Fibroblast of mammary gland (primary cell): ENCODE results near the gene NCK1.

Source experiments
- DNase-seq: peaks from one replicate; pipeline ENCODE4 v3.0.0-alpha.2; 2010; ENCODE audit warnings: low read depth
- H3K4me3 ChIP-seq: 2 replicates; pipeline ENCODE4 v1.5.1; 2011; ENCODE audit warnings: low read depth, mild to moderate bottlenecking, low read length, moderate library complexity; ENCODE audit not compliant: control insufficient read depth
- CTCF ChIP-seq: conservative IDR thresholded peaks from 2 replicates; pipeline ENCODE4 v1.5.1; 2011; ENCODE audit warnings: low read depth, low read length, inconsistent platforms; ENCODE audit not compliant: control insufficient read depth, insufficient read depth

The NCK1 gene

DNA sequence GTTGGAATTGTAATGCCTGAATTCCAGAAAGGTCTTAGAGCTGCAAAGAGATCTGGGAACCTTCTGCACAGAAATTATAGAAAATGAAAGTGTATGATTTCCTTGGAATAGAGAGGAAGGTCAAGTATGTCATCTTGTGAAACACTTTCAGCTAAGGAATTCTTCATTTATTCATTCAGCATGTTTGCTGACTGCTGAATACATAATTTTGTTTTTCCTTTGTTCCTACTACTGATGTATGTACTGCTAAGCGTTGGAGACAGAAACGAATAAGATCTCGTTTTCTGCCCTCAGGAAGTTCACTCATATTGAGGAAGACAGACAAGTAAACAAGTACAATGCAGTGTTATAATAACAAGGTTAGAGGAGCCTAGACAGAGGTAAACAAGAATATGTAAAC is 81.4 kb downstream of the NCK1 start:
- DNase-seq: peak; percentile 11
- H3K4me3 ChIP-seq: no peak overlapping the region
- no peak for TF ChIP-seq CTCF

DNA sequence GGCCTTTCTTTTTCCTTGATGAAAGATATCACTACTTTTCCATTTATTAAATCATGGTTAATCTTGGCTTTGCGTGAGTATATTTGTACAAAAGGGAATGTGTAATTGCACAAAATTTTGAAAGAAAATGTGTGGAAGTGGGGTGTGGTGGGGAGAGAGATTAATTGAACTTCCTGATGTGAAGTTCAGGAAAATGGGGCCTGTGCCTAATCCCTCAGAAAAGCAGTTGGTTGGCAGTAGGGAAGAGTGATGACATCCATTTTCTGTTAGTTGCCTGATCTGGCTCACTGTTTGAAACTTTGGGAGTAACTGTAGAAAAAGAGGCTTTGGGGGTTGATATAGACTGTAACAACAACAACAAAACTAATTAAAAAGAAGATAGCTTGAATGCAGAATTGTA is 85.0 kb downstream of the NCK1 start:
- no peak for DNase-seq
- no peak for TF ChIP-seq CTCF

GRCh38 chr3:136947477-136947876 is 85.5 kb downstream of the NCK1 start:
- TF ChIP-seq CTCF: no peak
- no peak for DNase-seq
- H3K4me3 ChIP-seq: no peak overlapping the region

More for the DNA sequence above, 85.0 kb downstream of the NCK1 start:
- no peak overlapping the region for H3K4me3 ChIP-seq

DNA sequence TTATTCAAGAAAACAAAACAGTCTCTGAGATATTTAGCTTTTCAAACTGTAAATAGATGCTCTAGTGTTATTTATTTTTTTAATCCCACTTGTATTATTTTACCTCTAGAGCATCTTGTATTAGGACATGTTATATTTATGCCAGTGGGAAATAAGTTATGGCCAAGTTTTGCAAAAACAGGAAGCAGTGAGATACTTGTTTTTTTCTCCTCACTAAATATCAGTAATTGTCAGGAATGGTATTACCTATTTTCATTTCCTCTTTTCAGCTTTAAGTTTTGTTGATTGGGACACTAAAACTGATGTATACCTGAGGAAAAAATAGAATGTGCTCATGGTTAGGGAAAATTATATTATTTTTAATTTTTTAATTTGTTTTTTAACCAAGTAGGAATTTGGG is 87.1 kb downstream of the NCK1 start:
- no peak for TF ChIP-seq CTCF

GRCh38 chr3:136949708-136950107 is 87.7 kb downstream of the NCK1 start:
- peak; percentile 36 for DNase-seq
- peak; percentile 31 for TF ChIP-seq CTCF
- H3K4me3 ChIP-seq: no peak overlapping the region

More for the DNA sequence above, 87.1 kb downstream of the NCK1 start:
- no peak overlapping the region for H3K4me3 ChIP-seq
- no peak for DNase-seq

GRCh38 chr3:136950623-136951022 is 88.6 kb downstream of the NCK1 start:
- no peak overlapping the region for H3K4me3 ChIP-seq
- TF ChIP-seq CTCF: no peak
- no peak for DNase-seq

DNA sequence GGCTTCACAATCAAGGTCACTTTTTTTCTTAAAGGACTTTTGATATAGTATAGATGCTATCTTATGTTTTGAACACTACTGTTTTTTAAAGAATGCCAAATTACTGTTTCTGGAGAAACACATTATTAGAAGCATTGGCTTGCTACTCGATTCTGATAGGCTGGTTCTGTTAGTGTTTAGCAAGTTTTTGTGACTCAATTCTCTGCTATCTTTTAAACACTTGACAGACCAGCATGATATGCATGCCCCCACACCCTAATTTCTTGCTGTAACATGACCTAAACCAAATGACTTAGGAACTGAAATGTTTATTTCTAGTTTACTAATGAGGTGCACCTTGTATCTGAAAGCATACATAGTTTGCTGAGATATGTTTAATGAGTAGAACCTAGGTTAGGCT is 90.3 kb downstream of the NCK1 start:
- DNase-seq: peak; percentile 50
- no peak for TF ChIP-seq CTCF
- H3K4me3 ChIP-seq: no peak overlapping the region
